Uterus (tissue), 4 donors: ENCODE results near the gene SLC22A12. TPM values are rescaled to one million over a fixed set of nuclear protein-coding genes. Genes with fewer than 3 reads are reported as not detected.

Experiments
- DNase-seq, 2 donors: peaks; one replicate each; pipeline ENCODE4 v3.0.0-alpha.2; 2019 to 2020
- H3K27ac ChIP-seq, 2 donors: fragments of 200-600 bp; sonication (generic); 1 replicate in 1 of 2; 2 replicates in 1 of 2; pipeline ENCODE4 v1.5.1; 2016 to 2018
- H3K27me3 ChIP-seq, 2 donors: fragments of 200-600 bp; sonication (generic); one replicate each; pipeline ENCODE4 v1.5.1; 2018 to 2019; ENCODE audit warnings: control low read depth in 1 of 2
- H3K36me3 ChIP-seq, 2 donors: fragments of 200-600 bp; sonication (generic); one replicate each; pipeline ENCODE4 v1.5.1; 2019; ENCODE audit warnings: control low read depth in 1 of 2
- H3K4me1 ChIP-seq, 2 donors: fragments of 200-600 bp; sonication (generic); one replicate each; pipeline ENCODE4 v1.5.1; 2018 to 2019; ENCODE audit warnings: control low read depth in 1 of 2
- H3K4me3 ChIP-seq, 2 donors: fragments of 200-600 bp; sonication (generic); 1 replicate in 1 of 2; 2 replicates in 1 of 2; pipeline ENCODE4 v1.5.1; 2018 to 2019; ENCODE audit warnings: mild to moderate bottlenecking in 1 of 2
- H3K9me3 ChIP-seq, 2 donors: fragments of 200-600 bp; sonication (generic); one replicate each; pipeline ENCODE4 v1.5.1; 2019; ENCODE audit warnings: control low read depth in 1 of 2
- POLR2A ChIP-seq, 2 donors: fragments of 450-650 bp; IDR thresholded peaks; one replicate each; pipeline ENCODE4 v1.6.1; 2016; ENCODE audit warnings: antibody characterized with exemption in 2 of 2, mild to moderate bottlenecking in 1 of 2, moderate library complexity in 1 of 2
- intact Hi-C: fragments of 100-400 bp; cut with DNase I; formaldehyde crosslinking; loops from one replicate; pipeline ENCODE4 v1.15.1; 2023; ENCODE audit warnings: low total_unique reads
- total RNA-seq, 4 donors: library from RNA; depleted of rRNA in 3 of 4; stranded (reverse); fragments of >200 nt in 3 of 4; gene quantifications; one replicate each; pipeline versions ENCODE4 v1.1.0 to v1.2.4, GENCODE V29; 2014 to 2023
- TF ChIP-seq, protein P1 (sequence below), 4 experiments: fragments of 200-600 bp in 2 of 4; fragments of 450-650 bp in 2 of 4; sonication (generic) in 2 of 4; IDR thresholded peaks; one replicate each; pipeline ENCODE4 v1.5.1; 2016 to 2019; ENCODE audit warnings: antibody characterized with exemption in 4 of 4, mild to moderate bottlenecking in 2 of 4, moderate library complexity in 1 of 4
- donor health status: DM: yes; HTN: yes; CAD: no.

The SLC22A12 gene
- total RNA-seq, 4 donors from 2014 or later = not detected

DNA sequence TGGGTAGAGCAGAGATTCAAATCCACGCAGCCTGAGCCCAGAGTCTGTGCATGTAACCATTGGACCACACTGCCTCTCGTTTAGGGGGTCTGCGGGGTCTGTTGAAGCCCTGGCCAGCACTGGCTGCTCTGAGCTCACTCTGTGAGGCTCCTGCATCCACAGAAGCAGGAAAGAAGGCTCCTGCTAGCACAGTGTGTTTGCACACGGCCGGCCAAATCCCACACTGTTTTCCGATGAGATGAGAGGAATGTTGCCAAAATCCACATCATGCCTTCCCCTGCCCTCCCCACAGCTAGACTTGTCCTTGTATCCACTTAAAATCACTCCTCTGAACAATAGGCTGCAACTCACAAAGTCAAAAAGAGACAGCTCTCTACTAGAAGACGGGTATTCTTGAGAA lies 10.6 kb upstream of the SLC22A12 start:
- Histone ChIP-seq H3K9me3 (no peaks in the 10 kb centered on the region), H3K4me3 (no peak overlapping the region), H3K27ac (no peak overlapping the region), H3K27me3 (no peaks in the 10 kb centered on the region), H3K4me1 (no peaks in the 10 kb centered on the region), H3K36me3 (no peaks in the 10 kb centered on the region)
- intact Hi-C loops = no loop called here
- no peak for TF ChIP-seq POLR2A (IDR thresholded peaks at IDR 0.05)
- TF ChIP-seq, protein P1, sequence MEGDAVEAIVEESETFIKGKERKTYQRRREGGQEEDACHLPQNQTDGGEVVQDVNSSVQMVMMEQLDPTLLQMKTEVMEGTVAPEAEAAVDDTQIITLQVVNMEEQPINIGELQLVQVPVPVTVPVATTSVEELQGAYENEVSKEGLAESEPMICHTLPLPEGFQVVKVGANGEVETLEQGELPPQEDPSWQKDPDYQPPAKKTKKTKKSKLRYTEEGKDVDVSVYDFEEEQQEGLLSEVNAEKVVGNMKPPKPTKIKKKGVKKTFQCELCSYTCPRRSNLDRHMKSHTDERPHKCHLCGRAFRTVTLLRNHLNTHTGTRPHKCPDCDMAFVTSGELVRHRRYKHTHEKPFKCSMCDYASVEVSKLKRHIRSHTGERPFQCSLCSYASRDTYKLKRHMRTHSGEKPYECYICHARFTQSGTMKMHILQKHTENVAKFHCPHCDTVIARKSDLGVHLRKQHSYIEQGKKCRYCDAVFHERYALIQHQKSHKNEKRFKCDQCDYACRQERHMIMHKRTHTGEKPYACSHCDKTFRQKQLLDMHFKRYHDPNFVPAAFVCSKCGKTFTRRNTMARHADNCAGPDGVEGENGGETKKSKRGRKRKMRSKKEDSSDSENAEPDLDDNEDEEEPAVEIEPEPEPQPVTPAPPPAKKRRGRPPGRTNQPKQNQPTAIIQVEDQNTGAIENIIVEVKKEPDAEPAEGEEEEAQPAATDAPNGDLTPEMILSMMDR (IDR thresholded peaks at IDR 0.05) = no peak
- DNase-seq = no peak

DNA sequence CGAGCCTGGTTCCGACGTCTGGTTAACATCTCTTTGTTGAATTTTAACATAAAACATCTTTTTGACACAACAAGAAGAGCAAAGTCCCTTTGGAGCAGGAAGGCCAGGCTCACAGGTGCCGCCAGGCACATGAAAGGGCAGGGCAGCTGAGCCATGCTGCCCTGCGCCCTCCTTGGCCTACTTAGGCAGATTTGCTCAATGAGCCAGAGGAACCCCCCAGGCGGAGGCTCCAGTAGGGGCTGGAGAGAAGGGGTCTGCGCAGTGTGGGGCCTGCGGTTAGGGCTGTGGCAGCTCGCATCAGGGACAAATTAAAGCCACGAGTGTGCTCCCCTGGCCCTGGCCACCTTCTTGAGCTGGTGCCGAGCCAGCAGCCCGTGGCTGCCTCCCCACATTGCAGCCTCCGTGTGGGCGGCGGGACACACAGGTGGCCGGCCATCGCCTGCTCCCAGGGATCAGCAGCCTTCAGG lies 9.9 kb upstream of the SLC22A12 start:
- TF ChIP-seq POLR2A (IDR thresholded peaks at IDR 0.05) = no peak
- TF ChIP-seq, protein P1 (IDR thresholded peaks at IDR 0.05) = no peak
- H3K27ac ChIP-seq = no peak overlapping the region
- H3K9me3 ChIP-seq = no peaks in the 10 kb centered on the region
- no peaks in the 10 kb centered on the region for H3K4me1 ChIP-seq
- intact Hi-C loops = no loop called here
- DNase-seq = no peak
- no peaks in the 10 kb centered on the region for H3K27me3 ChIP-seq
- no peak overlapping the region for H3K4me3 ChIP-seq
- no peaks in the 10 kb centered on the region for H3K36me3 ChIP-seq

DNA sequence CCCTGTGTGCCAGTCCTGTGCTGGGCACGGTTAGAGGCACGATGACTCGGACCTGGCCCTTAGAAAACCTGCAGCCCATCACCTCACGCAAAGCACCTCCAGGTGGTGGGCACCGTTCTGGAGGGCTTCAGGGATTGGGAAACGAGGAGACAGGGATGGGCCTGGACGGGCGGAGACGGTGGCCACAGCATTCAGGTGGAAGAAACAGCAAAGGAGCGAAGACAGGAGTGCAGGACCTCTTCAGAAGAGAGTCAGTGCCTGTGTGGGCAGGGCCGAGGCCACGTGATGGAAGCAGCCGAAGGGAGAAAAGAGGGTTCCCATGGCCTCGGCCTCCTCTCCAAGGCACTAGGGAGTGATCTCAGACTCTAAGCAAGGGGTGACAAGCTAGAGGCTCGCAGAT lies 8.1 kb upstream of the SLC22A12 start:
- H3K4me1 ChIP-seq = no peaks in the 10 kb centered on the region
- H3K27me3 ChIP-seq = no peaks in the 10 kb centered on the region
- no peak overlapping the region for H3K4me3 ChIP-seq
- no peaks in the 10 kb centered on the region for H3K36me3 ChIP-seq
- intact Hi-C loops = no loop called here
- no peak overlapping the region for H3K27ac ChIP-seq
- no peak for TF ChIP-seq POLR2A (IDR thresholded peaks at IDR 0.05)
- TF ChIP-seq, protein P1 (IDR thresholded peaks at IDR 0.05) = no peak
- no peaks in the 10 kb centered on the region for H3K9me3 ChIP-seq
- no peak for DNase-seq

DNA sequence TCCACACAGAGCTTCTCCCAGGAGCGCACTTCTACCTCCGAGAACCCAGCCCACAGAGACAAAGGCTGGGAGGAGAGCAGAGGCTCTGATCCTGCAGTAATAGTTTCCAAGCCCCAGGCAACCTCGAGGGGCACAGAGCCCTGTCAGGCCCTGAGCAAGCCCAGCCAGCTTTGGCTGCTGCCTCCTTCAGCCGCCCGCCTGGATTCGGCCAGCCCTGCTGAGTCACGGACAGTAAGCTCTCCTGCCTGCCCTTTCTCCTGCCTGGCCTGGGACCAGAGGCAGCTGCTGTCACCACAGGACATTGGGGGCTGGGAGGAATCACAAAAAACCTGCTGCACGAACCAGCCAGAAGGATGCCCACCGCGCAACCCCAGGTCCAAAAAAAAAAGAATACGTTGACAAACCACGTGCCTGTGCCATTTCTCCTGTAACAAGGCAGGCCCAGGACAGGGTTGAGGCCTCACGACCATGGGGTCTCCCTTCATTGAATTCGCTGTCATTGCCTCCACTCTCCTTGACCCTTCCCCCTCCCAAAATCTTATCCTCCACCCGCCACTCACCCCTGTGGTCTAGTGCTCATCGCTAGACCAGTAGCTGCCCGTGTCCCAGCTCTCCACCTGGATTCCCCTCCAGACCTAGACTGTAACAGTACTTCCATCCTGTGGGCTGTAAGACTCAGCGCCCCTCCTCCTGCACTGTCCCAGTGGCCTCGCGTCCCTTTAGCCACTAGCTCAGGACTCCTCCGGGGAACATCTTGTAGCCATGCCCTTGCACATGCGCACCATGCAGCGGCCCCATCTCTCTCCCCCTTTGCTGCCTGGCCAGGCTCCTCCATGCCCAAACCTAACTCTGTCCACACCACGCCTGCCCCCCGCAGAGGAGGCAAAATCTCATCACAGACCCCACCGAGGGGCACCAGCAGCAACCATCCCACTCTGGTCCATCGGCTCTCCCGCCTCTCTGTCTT lies 7.4 kb upstream of the SLC22A12 start:
- no peaks in the 10 kb centered on the region for H3K4me1 ChIP-seq
- H3K9me3 ChIP-seq = no peaks in the 10 kb centered on the region
- TF ChIP-seq, protein P1 (IDR thresholded peaks at IDR 0.05) = no peak
- TF ChIP-seq POLR2A (IDR thresholded peaks at IDR 0.05) = no peak
- H3K36me3 ChIP-seq = no peaks in the 10 kb centered on the region
- H3K27me3 ChIP-seq = no peaks in the 10 kb centered on the region
- intact Hi-C loops = no loop called here
- DNase-seq = no peak
- no peak overlapping the region for H3K4me3 ChIP-seq
- no peak overlapping the region for H3K27ac ChIP-seq

DNA sequence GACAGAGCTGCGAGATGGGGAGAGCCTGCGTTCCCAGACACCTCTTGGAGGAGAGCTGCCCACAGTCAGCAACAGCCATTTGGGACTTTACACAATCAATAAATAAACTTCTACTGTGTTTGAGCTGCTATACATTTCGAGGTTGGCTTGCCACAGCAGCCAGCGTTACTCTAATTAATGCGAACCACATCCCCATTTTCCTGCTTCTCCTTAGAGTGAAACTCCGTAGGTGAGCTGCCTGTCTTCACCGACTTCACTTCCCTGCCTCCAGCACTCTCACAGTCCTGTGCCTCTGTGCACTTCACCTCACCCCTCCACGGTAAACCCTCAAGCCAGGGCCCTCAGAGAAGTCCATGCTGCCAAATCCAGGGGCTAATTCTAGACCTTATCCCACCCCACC lies 5.9 kb upstream of the SLC22A12 start:
- Histone ChIP-seq H3K27me3 (no peaks in the 10 kb centered on the region), H3K36me3 (no peaks in the 10 kb centered on the region), H3K4me3 (no peak overlapping the region), H3K27ac (no peak overlapping the region), H3K9me3 (no peaks in the 10 kb centered on the region), H3K4me1 (no peaks in the 10 kb centered on the region)
- intact Hi-C loops = no loop called here
- no peak for TF ChIP-seq POLR2A (IDR thresholded peaks at IDR 0.05)
- TF ChIP-seq, protein P1 (IDR thresholded peaks at IDR 0.05) = no peak
- DNase-seq = no peak
